GM12878 (cell line): Measurements from ENCODE around the gene ANO2. TPM values are rescaled to one million over a fixed set of nuclear protein-coding genes. Genes with fewer than 3 reads are reported as not detected.

ENCODE experiments used
- ATAC-seq: fragments of 200-7000 bp; cut with Tn5 transposase; 3 replicates; pipeline ENCODE4 v1.9.1; 2020; ENCODE audit warnings: mild to moderate bottlenecking, moderate library complexity
- BruUV-seq: library from RNA; stranded (reverse); fragments of 400-500 nt; replicated peaks from 2 replicates; lab custom pipeline; 2021; lab: Mats Ljungman, UMichigan
- CTCF ChIA-PET: fragments of 300-600 bp; sonication (Branson Sonifier 250); formaldehyde crosslinking; extraction: SDS; loops from one replicate; lab custom pipeline; 2021; ENCODE audit warnings: inconsistent platforms; lab: Yijun Ruan, JAX
- POLR2A ChIA-PET: fragments of 350-600 bp; formaldehyde crosslinking; extraction: SDS; loops from one replicate; lab custom pipeline; 2021; ENCODE audit warnings: inconsistent platforms; lab: Charles Lee
- RAD21 ChIA-PET: fragments of 300-600 bp; sonication (Branson Sonifier 250); formaldehyde crosslinking; loops from one replicate; lab custom pipeline; 2023; ENCODE audit warnings: antibody characterized with exemption; ENCODE audit not compliant: unreplicated experiment; lab: Charles Lee
- SMC1A ChIA-PET: fragments of 300-600 bp; sonication (Branson Sonifier 250); formaldehyde crosslinking; loops from one replicate; lab custom pipeline; 2023; ENCODE audit not compliant: unreplicated experiment, uncharacterized antibody; lab: Charles Lee
- DNase-seq: peaks from one replicate; pipeline ENCODE4 v3.0.0-alpha.2; 2011; ENCODE audit warnings: low read depth, low spot score
- FAIRE-seq: peaks from 3 replicates; lab custom pipeline; 2011; peaks lifted over from hg19 to GRCh38; lab: Jason Lieb, UNC
- H2AFZ ChIP-seq: 2 replicates; pipeline ENCODE4 v1.6.0; 2011; ENCODE audit warnings: low read depth, low read length, control low read depth; ENCODE audit not compliant: control insufficient read depth
- H3K27ac ChIP-seq: 2 replicates; pipeline ENCODE4 v1.5.1; 2011; ENCODE audit warnings: control low read depth; ENCODE audit not compliant: control insufficient read depth, insufficient read depth
- H3K27me3 ChIP-seq, 2 experiments: replicated peaks in 1 of 2; 2 replicates each; pipeline versions ENCODE4 v1.6.0 to v1.6.1; 2011; ENCODE audit warnings: low read length in 1 of 2; ENCODE audit not compliant: control insufficient read depth in 2 of 2, insufficient read depth in 2 of 2
- H3K36me3 ChIP-seq, 2 experiments: 2 replicates each; pipeline ENCODE4 v1.5.1; 2011; ENCODE audit warnings: low read length in 1 of 2; ENCODE audit not compliant: control insufficient read depth in 2 of 2, insufficient read depth in 2 of 2
- H3K4me1 ChIP-seq: 2 replicates; pipeline ENCODE4 v1.6.1; 2011; ENCODE audit warnings: mild to moderate bottlenecking, low read length, moderate library complexity, mixed read lengths; ENCODE audit not compliant: control insufficient read depth, insufficient read depth
- H3K4me2 ChIP-seq: 2 replicates; pipeline ENCODE4 v1.6.0; 2011; ENCODE audit warnings: control low read depth; ENCODE audit not compliant: control insufficient read depth, insufficient read depth
- H3K4me3 ChIP-seq: fragments of 200-600 bp; sonication (generic); 2 replicates; pipeline ENCODE4 v1.5.1; 2016
- H3K79me2 ChIP-seq: 2 replicates; pipeline ENCODE4 v1.6.0; 2011; ENCODE audit warnings: low read length; ENCODE audit not compliant: control insufficient read depth, insufficient read depth
- H3K9ac ChIP-seq: 2 replicates; pipeline ENCODE4 v1.8.0; 2011; ENCODE audit warnings: low read length, control low read depth, mixed read lengths; ENCODE audit not compliant: control insufficient read depth, insufficient read depth
- H3K9me3 ChIP-seq: replicated peaks from 3 replicates; pipeline ENCODE4 v1.5.1; 2011; ENCODE audit warnings: mild to moderate bottlenecking, low read length; ENCODE audit not compliant: control insufficient read depth, insufficient read depth
- H4K20me1 ChIP-seq: 2 replicates; pipeline ENCODE4 v1.6.0; 2011; ENCODE audit not compliant: control insufficient read depth, insufficient read depth
- BRCA1 ChIP-seq: IDR thresholded peaks from 2 replicates; pipeline ENCODE4 v1.6.1; 2011; ENCODE audit warnings: low read depth, low read length, improper control_type of control experiment
- FOXK2 ChIP-seq: fragments of 450-650 bp; IDR thresholded peaks from 2 replicates; pipeline ENCODE4 v1.6.1; 2017; ENCODE audit warnings: mild to moderate bottlenecking, moderate library complexity
- IKZF1 ChIP-seq: fragments of 450-650 bp; conservative IDR thresholded peaks from 2 replicates; pipeline ENCODE4 v1.6.1; 2017; ENCODE audit warnings: antibody characterized with exemption, mild to moderate bottlenecking
- MAX ChIP-seq: IDR thresholded peaks from 2 replicates; pipeline ENCODE4 v1.6.1; 2012; ENCODE audit warnings: low read depth, low read length, improper control_type of control experiment
- NFYA ChIP-seq: IDR thresholded peaks from 2 replicates; pipeline ENCODE4 v1.6.1; 2011; ENCODE audit warnings: low read depth, mild to moderate bottlenecking, low read length, improper control_type of control experiment, borderline replicate concordance
- PKNOX1 ChIP-seq: fragments of 450-650 bp; IDR thresholded peaks from 2 replicates; pipeline ENCODE4 v1.6.1; 2016; ENCODE audit warnings: mild to moderate bottlenecking
- RFX5 ChIP-seq: IDR thresholded peaks from 2 replicates; pipeline ENCODE4 v1.6.1; 2011; ENCODE audit warnings: low read depth, low read length, improper control_type of control experiment
- SMAD1 ChIP-seq: fragments of 450-650 bp; IDR thresholded peaks from 2 replicates; pipeline ENCODE4 v1.6.1; 2018; ENCODE audit warnings: mild to moderate bottlenecking, low read depth; ENCODE audit not compliant: partially characterized antibody
- SRF ChIP-seq, 2 experiments: IDR thresholded peaks; 2 replicates each; pipeline ENCODE4 v1.6.1; 2011; ENCODE audit warnings: low read depth in 2 of 2, low read length in 2 of 2, mild to moderate bottlenecking in 1 of 2, moderate library complexity in 1 of 2
- SUPT20H ChIP-seq: IDR thresholded peaks from 2 replicates; pipeline ENCODE4 v1.6.1; 2011; ENCODE audit warnings: low read depth, mild to moderate bottlenecking, low read length, moderate library complexity, borderline replicate concordance; ENCODE audit not compliant: control insufficient read depth
- USF1 ChIP-seq: IDR thresholded peaks from 2 replicates; pipeline ENCODE4 v1.6.1; 2011; ENCODE audit warnings: borderline replicate concordance, low read depth, mild to moderate bottlenecking, moderate library complexity, mixed read lengths, low read length; ENCODE audit not compliant: insufficient read depth; ENCODE audit errors: extremely low read length
- WGBS: methylation state at CpG from one replicate; pipeline ENCODE4 v1.1.6; 2016; ENCODE audit warnings: low lambda C conversion rate; ENCODE audit not compliant: insufficient replicate concordance, insufficient coverage; ENCODE audit errors: missing lambda C conversion rate; 5-methylcytosine and 5-hydroxymethylcytosine counted together
- in situ Hi-C: fragments of 300-500 bp; cut with MboI; formaldehyde crosslinking; loops from 9 replicates; pipeline ENCODE4 v1.14.3; 2018; ENCODE audit warnings: mixed read lengths
- intact Hi-C: fragments of 100-400 bp; cut with micrococcal nuclease; formaldehyde crosslinking; loops from one replicate; pipeline ENCODE4 v1.14.2; 2022; ENCODE audit not compliant: unreplicated experiment
- polyA plus RNA-seq, 11 experiments: library from polyadenylated mRNA; depleted of rRNA in 4 of 11; unstranded in 6 of 11; stranded (reverse) in 5 of 11; fragments of >200 nt; fragmentation: Nextera tagmentation in 4 of 11; fragmentation: Illumina TruSeq in 1 of 11; extraction: Ambion mirVana in 4 of 11; extraction: Trizol in 1 of 11; gene quantifications; 1 replicate in 1 of 11; 2 replicates in 10 of 11; pipeline versions ENCODE4 v1.2.1 to v1.2.3, GENCODE V29; 2011 to 2016; ENCODE audit warnings: inconsistent platforms in 2 of 11, missing spikeins in 2 of 11, low read depth in 1 of 11
- total RNA-seq, 4 experiments: library from RNA; depleted of rRNA in 3 of 4; stranded (reverse); fragments of >200 nt in 3 of 4; fragmentation: Illumina TruSeq in 1 of 4; extraction: Trizol in 1 of 4; gene quantifications; 2 replicates each; pipeline versions ENCODE4 v1.2.1 to v1.2.3, GENCODE V29; 2013 to 2021

Gene ANO2
- total and polyA plus RNA-seq, 10 of the 15 experiments (the other 5 are each of a cell fraction or from before 2014, with no cell fraction given): not detected

GRCh38 chr12:5692850-5693249 is 252.2 kb downstream of the ANO2 start:
- POLR2A ChIA-PET: no interaction called here
- H3K27me3 ChIP-seq: no peaks in the 10 kb centered on the region

More at GRCh38 chr12:5692850-5693249, 252.2 kb downstream of the ANO2 start:
- 50% methylated on average over 7 of the region's 7 CpGs for WGBS
- no peaks in the 10 kb centered on the region for H3K9me3 ChIP-seq
- H3K9ac ChIP-seq: no peak overlapping the region
- in situ Hi-C loops: no loop called here
- intact Hi-C loops: no loop called here
- ChIA-PET RAD21 (no interaction called here), SMC1A (no interaction called here), CTCF (no interaction called here)
- no peaks in the 10 kb centered on the region for H4K20me1 ChIP-seq
- FAIRE-seq: no peak
- no peak overlapping the region for H3K4me3 ChIP-seq
- H3K4me1 ChIP-seq: no peaks in the 10 kb centered on the region
- no TSS peak for BruUV-seq
- no peaks in the 10 kb centered on the region for H3K79me2 ChIP-seq
- ATAC-seq: no peak
- no peak overlapping the region for H3K27ac ChIP-seq
- no peak for DNase-seq
- no peak overlapping the region for H3K4me2 ChIP-seq
- no peak overlapping the region for H2AFZ ChIP-seq
- TF ChIP-seq IKZF1 (no peak), NFYA (no peak), SRF (IDR thresholded peaks at IDR 0.05; ENCODE audit: low read depth in 2 of 2, low read length in 2 of 2) (no peak), PKNOX1 (no peak), SUPT20H (no peak), FOXK2 (no peak), USF1 (no peak), SMAD1 (no peak), MAX (no peak), BRCA1 (no peak), RFX5 (no peak)
- no peaks in the 10 kb centered on the region for H3K36me3 ChIP-seq
